KBM-7 (cell line): Measurements from ENCODE around the gene IL17C.

Experiments
- DNase-seq: peaks from one replicate; pipeline ENCODE4 v3.0.0-alpha.2; 2015
- in situ Hi-C: fragments of 300-500 bp; cut with MboI; formaldehyde crosslinking; loops from 2 replicates; pipeline ENCODE4 v1.14.3; 2020; ENCODE audit warnings: low sequenced_read_pairs, low pct_unique_long_range_greater_than_20kb, mixed read lengths

Gene IL17C

DNA sequence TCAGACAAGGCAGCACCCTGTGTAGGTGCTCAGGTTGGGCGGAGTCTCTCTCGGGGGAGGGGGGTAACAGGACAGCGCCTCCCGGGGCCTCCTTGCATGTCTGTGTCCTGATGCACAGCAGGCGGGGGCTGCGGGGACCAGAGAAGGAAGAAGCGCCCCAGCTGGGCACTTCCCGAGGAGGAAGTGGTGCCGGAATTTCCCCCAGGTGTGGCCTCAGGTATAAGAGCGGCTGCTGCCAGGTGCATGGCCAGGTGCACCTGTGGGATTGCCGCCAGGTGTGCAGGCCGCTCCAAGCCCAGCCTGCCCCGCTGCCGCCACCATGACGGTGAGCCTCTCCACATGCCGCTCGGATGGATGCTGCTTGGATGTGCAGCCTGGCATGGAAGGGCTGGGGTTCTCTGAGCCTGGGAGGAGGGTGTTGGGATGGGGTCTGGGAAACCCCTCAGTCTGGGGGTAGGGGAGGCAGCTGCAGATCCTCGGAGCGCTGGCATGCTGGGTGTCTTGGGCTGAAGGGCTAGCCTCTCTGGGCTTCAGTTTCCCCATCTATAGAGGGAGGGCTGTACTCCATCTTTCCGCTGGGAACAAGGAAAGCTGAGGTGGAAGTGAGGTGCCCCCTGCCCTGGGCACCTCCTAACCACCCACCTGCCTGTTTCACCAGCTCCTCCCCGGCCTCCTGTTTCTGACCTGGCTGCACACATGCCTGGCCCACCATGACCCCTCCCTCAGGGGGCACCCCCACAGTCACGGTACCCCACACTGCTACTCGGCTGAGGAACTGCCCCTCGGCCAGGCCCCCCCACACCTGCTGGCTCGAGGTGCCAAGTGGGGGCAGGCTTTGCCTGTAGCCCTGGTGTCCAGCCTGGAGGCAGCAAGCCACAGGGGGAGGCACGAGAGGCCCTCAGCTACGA lies at the start of gene IL17C:
IL17C (plus strand) TSS at position 250 of the 908 bp plus-strand sequence; CDS start at position 320, 70 bp downstream.
- in situ Hi-C loops = no loop called here
- DNase-seq = no peak

- no peak for DNase-seq
- in situ Hi-C loops = no loop called here
These were observed 49.6 kb upstream of the IL17C start for GRCh38 chr16:88588754-88589153.

DNA sequence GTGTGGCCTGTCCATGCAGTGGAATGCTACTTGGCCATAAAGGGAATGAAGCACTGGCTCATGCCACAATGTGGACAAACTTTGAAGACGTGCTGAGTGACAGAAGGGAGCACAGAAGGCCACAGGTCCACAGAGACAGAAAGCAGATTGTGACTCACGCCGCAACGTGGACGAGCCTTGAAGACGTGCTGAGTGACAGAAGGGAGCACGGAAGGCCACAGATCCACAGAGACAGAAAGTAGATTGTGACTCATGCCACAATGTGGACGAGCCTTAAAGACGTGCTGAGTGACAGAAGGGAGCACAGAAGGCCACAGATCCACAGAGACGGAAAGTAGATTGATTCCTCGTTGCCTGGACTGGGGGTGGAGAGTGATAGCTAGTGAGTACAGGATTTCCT lies 48.9 kb upstream of the IL17C start:
- in situ Hi-C loops = no loop called here
- no peak for DNase-seq

GRCh38 chr16:88591577-88592021 lies 46.8 kb upstream of the IL17C start:
- in situ Hi-C loops = no loop called here
- DNase-seq = no peak

GRCh38 chr16:88593061-88593460 lies 45.3 kb upstream of the IL17C start:
- DNase-seq = no peak
- in situ Hi-C loops = no loop called here

GRCh38 chr16:88593489-88593888 lies 44.9 kb upstream of the IL17C start:
- no peak for DNase-seq
- in situ Hi-C loops = no loop called here

DNA sequence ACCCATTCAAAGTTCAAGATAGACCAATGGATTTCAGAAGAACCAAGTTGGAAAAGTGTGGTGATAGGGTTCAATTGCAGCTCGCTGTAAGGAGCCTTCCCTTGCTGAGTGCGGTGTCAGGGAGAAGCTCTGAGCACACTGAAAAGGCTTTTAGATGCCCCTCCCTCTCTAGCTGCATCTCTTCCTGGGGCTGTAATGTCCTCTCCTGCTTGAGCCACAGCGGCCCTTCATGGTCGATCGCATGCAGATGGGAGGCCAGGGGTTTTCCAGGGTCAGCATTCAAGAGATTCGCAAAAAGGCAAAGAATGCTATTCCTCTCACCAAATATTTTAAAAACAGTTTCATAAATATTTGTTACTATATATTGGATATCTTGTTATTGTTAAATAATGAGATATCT lies 44.5 kb upstream of the IL17C start:
- in situ Hi-C loops = no loop called here
- DNase-seq = no peak

- no peak for DNase-seq
- in situ Hi-C loops = no loop called here
These were observed 43.3 kb upstream of the IL17C start for GRCh38 chr16:88595101-88595500.

DNA sequence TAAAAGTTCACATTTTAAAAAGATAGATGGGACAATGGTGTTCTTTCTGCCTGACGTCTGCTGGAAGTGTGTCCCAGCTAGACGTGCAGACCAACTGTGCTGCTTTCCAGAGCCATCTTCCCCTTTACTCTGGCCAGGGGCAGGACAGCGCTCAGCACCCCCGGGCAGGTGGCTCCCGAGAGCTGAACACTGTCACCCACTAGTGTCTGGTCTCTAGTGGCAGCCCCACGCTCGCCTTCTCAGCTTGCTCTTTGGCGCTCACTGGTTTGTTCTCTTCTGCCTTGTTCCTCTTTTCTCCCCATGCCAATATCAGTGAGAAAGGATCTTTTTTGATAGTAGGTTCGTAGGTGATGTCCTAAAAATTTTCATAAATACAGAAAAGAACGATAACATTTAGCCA lies 42.5 kb upstream of the IL17C start:
- DNase-seq = no peak
- in situ Hi-C loops = no loop called here

DNA sequence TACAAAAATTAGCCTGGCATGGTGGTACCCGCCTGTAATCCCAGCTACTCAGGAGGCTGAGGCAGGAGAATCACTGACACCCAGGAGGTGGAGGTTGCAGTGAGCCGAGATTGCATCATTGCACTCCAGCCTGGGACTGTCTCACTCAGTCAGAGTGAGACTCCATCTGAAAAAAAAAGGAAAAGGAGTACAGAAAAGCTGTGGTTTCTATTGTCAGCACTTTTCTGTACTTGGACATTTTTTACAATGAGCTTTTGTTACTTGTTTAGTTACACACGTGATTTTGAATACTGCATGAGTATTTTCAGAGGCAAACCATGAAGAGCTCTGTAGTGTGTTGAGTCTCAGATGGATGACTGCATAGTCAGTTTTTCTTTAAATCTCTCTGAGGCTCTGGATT lies 41.9 kb upstream of the IL17C start:
- DNase-seq = no peak
- in situ Hi-C loops = no loop called here

DNA sequence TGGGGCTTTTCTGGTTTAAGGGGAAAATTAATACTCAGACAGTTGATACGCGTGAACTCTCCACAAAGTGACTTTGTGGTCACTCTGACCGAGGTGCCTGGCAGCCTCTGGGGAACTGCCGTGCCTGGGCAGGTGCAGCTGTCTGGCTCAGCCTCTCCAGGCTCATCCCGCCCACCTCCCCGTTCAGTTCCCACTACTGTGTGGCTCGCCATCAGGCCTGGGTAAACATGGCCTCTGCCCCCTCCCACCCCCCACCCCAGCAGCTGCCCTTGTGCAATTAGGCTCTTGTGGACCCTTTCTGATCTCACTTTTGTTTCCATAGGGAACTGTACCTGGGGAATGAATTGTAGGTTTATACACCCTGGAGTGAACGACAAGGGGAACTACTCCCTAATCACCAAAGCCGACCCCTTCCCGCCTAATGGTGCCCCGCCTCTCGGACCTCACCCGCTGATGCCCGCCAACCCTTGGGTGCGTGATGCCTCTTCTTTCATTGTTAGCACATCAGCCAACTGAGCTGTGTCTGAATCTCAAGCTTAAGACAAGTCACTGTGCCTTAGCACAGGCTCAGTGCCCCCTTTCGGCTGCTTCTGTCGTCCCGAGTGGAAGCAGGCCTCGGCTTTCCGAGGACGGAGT lies 40.4 kb upstream of the IL17C start:
- DNase-seq = no peak
- in situ Hi-C loops = no loop called here

- peak; percentile 96 for DNase-seq
- in situ Hi-C loops = no loop called here
These were observed 39.2 kb upstream of the IL17C start for GRCh38 chr16:88599092-88599733.

DNA sequence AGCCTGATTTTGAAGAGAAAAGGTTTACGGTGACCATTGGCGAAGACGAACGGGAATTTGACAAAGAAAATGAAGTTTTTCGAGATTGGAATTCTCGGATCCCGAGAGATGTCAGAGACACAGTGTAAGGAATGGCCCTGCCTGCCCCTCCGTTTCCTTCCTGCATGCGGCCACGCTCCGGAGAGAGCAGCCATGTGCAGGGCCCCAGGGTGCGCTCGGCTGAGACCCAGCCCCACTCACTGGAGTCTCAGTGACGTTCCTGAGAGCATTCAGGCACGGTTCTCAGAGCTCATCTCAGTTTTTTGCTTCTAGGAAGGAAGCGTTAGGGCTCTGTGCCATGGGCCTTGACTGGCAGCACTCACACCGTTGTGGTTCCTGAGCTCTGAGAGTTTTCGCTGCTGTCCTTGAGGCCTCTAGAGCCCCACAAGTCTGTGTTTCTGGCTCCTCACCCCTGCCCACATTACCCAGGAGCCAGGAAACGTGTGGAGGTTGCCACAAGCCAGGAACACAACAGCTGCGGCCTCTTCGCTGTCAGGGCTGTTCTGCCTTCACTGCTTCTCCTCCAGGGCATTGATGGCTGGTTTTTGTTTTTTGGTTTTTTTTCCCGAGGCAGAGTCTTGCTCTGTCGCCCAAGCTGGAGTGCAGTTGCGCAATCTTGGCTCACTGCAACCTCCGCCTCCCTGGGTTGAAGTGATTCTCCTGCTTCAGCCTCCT lies 38.4 kb upstream of the IL17C start:
- DNase-seq = peak; percentile 20
- in situ Hi-C loops = no loop called here

DNA sequence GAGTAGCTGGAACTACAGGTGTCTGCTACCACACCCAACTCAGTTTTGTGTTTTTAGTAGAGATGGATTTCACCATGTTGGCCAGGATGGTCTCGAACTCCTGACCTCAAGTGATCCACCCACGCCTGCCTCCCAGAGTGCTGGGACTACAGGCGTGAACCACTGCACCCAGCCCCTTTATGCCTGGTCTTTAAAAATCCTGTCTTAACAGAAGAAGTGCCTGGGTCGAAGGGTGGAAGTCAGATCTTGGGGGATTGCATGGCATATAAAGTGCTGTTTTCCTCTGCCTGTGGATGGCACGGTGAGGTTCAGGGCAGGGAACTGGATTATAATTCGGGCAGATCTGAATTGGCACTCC lies 37.9 kb upstream of the IL17C start:
- in situ Hi-C loops = no loop called here
- DNase-seq = no peak

GRCh38 chr16:88601313-88602036 lies 36.9 kb upstream of the IL17C start:
- DNase-seq = no peak
- in situ Hi-C loops = no loop called here

DNA sequence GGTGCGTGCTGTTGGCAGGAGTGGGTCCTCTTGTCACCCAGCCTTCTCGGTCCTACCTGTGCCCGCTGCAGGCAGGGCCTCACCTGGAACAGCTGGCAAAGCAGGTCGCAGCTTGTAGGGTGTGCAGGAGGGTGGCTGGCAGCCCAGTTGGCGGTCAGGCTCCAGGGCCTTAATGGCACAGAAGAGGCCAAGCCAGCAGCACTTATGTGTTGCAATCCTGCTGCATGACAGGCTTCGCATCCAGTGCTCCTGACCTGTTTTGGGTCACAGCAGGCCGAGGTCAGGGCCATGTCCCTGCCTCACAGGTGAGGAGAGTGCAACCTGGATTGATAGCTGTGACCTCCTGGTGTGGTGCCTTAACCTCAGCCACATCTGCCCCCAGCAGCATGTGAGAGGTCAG lies 36.3 kb upstream of the IL17C start:
- in situ Hi-C loops = no loop called here
- DNase-seq = no peak

GRCh38 chr16:88605186-88606147 lies 32.9 kb upstream of the IL17C start:
- in situ Hi-C loops = no loop called here

More at GRCh38 chr16:88605186-88606147, 32.9 kb upstream of the IL17C start:
- DNase-seq = no peak
